Gastrocnemius medialis (tissue), 4 donors: ENCODE data around the gene HLA-DRB1.
"Not testable (repeated sequence)": the region's sequence is repeated elsewhere in the genome, so short reads cannot be mapped to it uniquely, and the experiment has no call there.

Experiments
- CTCF ChIP-seq, 5 experiments: fragments of 450-650 bp in 3 of 5; fragments of 200-600 bp in 2 of 5; sonication (generic) in 2 of 5; IDR thresholded peaks in 4 of 5; conservative IDR thresholded peaks in 1 of 5; 1 replicate in 4 of 5; 2 replicates in 1 of 5; pipeline ENCODE4 v1.5.1; 2016 to 2019; ENCODE audit warnings: antibody characterized with exemption in 5 of 5, mild to moderate bottlenecking in 3 of 5, moderate library complexity in 3 of 5
- POLR2A ChIP-seq, 2 donors: fragments of 450-650 bp; IDR thresholded peaks; one replicate each; pipeline ENCODE4 v1.6.1; 2017; ENCODE audit warnings: antibody characterized with exemption in 2 of 2, mild to moderate bottlenecking in 2 of 2, moderate library complexity in 2 of 2

GRCh38 chr6:32590713-32591112 is 1.1 kb upstream of the HLA-DRB1 start:
- TF ChIP-seq CTCF (IDR thresholded peaks at IDR 0.05 in 4 of 5, conservative IDR thresholded peaks at IDR 0.05 in 1 of 5); POLR2A (IDR thresholded peaks at IDR 0.05): not testable (repeated sequence)
